Inflammatory macrophage treated with lipopolysaccharide for 4 hours (primary cell): Measurements from ENCODE around the gene CRYBA1.
A peak's percentile ranks its signal among the peaks of the same experiment; 100 is the strongest.
"Not testable (repeated sequence)": the region's sequence is repeated elsewhere in the genome, so short reads cannot be mapped to it uniquely, and the experiment has no call there.

Experiments used
- DNase-seq: peaks from one replicate; pipeline ENCODE4 v3.0.0-alpha.2; 2020

The CRYBA1 gene

DNA sequence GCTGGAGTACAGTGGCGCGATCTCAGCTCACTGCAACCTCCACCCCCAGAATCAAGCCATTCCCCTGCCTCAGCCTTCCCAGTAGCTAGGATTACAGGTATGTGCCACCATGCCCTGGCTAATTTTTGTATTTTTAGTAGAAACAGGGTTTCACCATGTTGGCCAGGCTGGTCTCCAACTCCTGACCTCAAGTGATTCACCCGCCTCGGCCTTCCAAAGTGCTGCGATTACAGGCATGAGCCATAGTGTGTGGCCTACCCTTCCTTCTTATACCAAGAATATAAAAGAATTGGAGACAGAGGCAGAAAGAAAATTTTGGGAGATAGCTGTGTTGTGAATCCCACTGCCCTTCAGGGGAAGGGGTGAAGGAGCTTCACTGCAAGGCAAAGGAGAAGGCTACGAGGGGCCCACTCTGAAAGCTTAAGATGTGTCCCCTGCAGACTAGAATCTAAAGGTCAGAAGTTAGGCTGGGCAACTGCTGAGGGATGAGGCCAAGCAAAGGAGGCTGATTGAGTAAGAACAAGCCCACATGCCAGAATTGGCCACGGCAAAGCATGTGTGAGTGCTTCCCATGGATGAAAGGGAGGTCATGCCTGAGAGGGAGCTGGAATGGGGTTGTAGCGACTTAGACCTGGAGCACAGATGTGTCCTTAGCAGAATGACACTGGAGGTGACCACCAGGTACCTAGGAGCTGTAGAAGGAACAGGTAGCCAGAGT, 8.4 kb upstream of the CRYBA1 start:
- peak; percentile 36 for DNase-seq

- no peak for DNase-seq
Measured at GRCh38 chr17:29240477-29240876, 6.2 kb upstream of the CRYBA1 start.

GRCh38 chr17:29240968-29241963, 5.4 kb upstream of the CRYBA1 start:
- peak; percentile 95 for DNase-seq

DNA sequence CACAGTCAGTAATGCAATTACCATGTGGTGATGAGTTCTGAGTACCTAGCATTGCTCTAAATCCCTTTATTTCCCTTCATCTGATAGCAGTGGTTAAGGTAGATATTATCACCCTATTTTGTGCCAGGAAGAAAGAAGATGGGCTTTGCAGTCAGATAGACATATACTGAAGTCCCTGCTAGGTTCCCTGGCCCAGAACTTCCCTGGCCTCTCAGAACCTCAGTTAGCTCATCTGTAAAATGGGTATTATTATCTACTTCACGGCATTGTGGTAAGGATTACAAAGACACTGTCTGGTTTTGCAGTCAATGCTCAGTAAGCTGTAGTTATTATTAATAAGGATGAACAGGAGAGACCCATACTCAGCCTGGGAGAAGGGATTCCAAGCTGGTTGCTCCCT, 4.6 kb upstream of the CRYBA1 start:
- DNase-seq = no peak

DNA sequence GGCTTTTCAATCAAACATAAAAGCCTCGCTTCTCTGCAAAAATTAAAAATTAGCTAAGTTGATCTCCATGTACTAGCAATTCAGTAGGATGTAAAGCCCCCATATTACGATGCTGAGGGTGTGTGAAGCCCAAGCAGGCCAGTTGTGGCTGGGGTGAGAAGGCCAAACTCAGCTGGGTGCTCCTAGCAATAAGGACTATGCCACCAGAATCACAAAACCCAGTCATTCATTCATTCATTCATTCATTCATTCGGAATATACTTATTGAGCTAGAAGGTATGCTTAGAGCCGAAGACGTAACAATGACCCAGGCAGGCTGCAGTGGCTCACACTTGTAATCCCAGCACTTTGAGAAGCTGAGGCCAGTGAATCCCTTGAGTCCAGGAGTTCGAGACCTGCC, 3.9 kb upstream of the CRYBA1 start:
- DNase-seq = no peak

GRCh38 chr17:29243792-29244191, 2.9 kb upstream of the CRYBA1 start:
- no peak for DNase-seq

GRCh38 chr17:29245401-29245800, 1.3 kb upstream of the CRYBA1 start:
- DNase-seq = no peak

DNA sequence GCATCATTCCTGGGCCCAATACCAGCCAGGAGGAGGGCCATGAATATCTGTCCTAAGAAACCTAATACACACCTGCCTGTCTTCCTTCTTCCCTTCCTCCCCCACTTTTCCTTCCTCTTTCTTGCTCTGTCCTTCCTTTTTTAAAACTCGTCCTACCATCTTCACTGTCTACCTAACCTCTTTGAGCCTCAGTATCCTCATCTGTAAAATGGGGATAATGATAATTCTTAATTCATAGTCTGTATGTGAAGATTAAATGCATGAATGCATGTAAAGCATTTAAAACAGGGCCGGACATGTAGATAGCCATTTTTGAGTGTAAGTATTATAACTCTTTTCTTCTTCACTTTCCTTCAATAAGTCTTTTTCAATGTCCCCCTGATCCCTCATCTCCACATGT, 560 bp downstream of the CRYBA1 start:
- DNase-seq = no peak

GRCh38 chr17:29248845-29249244, 2.2 kb downstream of the CRYBA1 start:
- no peak for DNase-seq

GRCh38 chr17:29250666-29251065, 4.0 kb downstream of the CRYBA1 start:
- no peak for DNase-seq

DNA sequence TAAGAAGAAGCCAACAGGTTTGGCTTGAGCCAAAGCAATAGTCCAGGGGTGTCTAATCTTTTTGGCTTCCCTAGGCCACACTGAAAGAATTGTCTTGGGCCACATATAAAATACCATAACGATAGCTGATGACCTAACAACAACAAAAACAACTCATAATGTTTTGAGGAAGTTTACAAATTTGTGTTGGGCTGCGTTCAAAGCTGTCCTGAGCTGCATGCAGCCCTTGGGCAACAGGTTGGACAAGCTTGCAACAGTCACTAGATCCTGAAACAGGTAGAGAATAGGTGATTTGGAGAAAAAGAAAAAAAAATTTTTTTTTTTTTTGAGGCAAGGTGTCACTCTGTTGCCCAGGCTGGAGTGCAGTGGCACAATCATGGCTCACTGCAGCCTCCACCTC, 4.5 kb downstream of the CRYBA1 start:
- DNase-seq = peak; percentile 46

GRCh38 chr17:29252101-29252791, 5.6 kb downstream of the CRYBA1 start:
- peak; percentile 37 for DNase-seq

- no peak for DNase-seq
Measured at GRCh38 chr17:29253037-29253436, 6.4 kb downstream of the CRYBA1 start.

- peak; percentile 86 for DNase-seq
Measured at GRCh38 chr17:29255926-29256522, 9.4 kb downstream of the CRYBA1 start.

GRCh38 chr17:29256735-29257466, 10.2 kb downstream of the CRYBA1 start:
- DNase-seq = no peak

GRCh38 chr17:29257756-29258155, 11.1 kb downstream of the CRYBA1 start:
- DNase-seq = peak; percentile 87

- peak; percentile 18 for DNase-seq
Measured at GRCh38 chr17:29263916-29264315, 17.3 kb downstream of the CRYBA1 start.

DNA sequence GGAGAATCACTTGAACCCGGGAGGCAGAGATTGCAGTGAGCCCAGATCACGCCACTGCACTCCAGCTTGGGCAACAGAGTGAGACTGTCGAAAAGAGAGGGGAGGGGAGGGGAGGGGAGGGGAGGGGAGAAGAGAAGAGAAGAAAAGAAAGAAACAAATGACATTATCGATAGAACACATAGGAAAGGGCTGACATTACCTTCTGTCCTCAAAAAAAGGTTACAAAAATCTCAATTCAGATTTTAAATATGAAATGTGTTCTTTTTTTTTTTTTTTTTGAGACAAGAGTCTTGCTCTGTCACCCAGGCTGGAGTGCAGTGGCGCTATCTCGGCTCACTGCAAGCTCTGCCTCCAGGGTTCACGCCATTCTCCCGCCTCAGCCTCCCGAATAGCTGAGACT, 25.3 kb downstream of the CRYBA1 start:
- not testable (repeated sequence) for DNase-seq

- DNase-seq = no peak
Measured at GRCh38 chr17:29273924-29274323, 27.3 kb downstream of the CRYBA1 start.

- no peak for DNase-seq
Measured at GRCh38 chr17:29278692-29279091, 32.0 kb downstream of the CRYBA1 start.

GRCh38 chr17:29279397-29280070, 32.9 kb downstream of the CRYBA1 start:
- no peak for DNase-seq

- DNase-seq = no peak
Measured at GRCh38 chr17:29283496-29283895, 36.8 kb downstream of the CRYBA1 start.
